SK-N-SH (cell line): ENCODE results near the gene DNASE1L3. TPM values are rescaled to one million over a fixed set of nuclear protein-coding genes. Genes with fewer than 3 reads are reported as not detected.

Experiments
- CTCF ChIA-PET: fragments of 300-600, 350-600 bp; formaldehyde crosslinking; extraction: SDS; loops from one replicate; lab custom pipeline; 2021; lab: Yijun Ruan, JAX
- POLR2A ChIA-PET: fragments of 350-600 bp; sonication (Branson Sonifier 250); formaldehyde crosslinking; extraction: SDS; loops from one replicate; lab custom pipeline; 2020; ENCODE audit warnings: antibody characterized with exemption, inconsistent platforms; lab: Yijun Ruan, JAX
- DNase-seq: peaks from one replicate; pipeline ENCODE4 v3.0.0; 2012
- H2AFZ ChIP-seq: fragments of 200-600 bp; sonication (generic); 2 replicates; pipeline ENCODE4 v1.8.1; 2016; ENCODE audit warnings: antibody characterized with exemption, mild to moderate bottlenecking, low read depth
- H3F3A ChIP-seq: fragments of 200-600 bp; sonication (generic); replicated peaks from 2 replicates; pipeline ENCODE3; 2016; ENCODE audit warnings: antibody characterized with exemption, mild to moderate bottlenecking; ENCODE audit not compliant: insufficient read depth
- H3K27ac ChIP-seq, 2 experiments: fragments of 200-500 bp in 1 of 2; fragments of 200-600 bp in 1 of 2; sonication (Bioruptor generic) in 1 of 2; sonication (generic), shearing (Covaris generic) in 1 of 2; 2 replicates each; pipeline versions ENCODE4 v1.5.1 to v1.6.1; 2014 to 2016; ENCODE audit warnings: low read depth in 2 of 2, inconsistent platforms in 1 of 2, low read length in 1 of 2, mild to moderate bottlenecking in 1 of 2, mixed read lengths in 1 of 2
- H3K27me3 ChIP-seq: fragments of 200-600 bp; sonication (generic), shearing (Covaris generic); 2 replicates; pipeline ENCODE4 v1.6.1; 2016; ENCODE audit warnings: mixed run types; ENCODE audit not compliant: insufficient read depth
- H3K36me3 ChIP-seq, 2 experiments: fragments of 200-500 bp in 1 of 2; fragments of 200-600 bp in 1 of 2; sonication (Bioruptor generic) in 1 of 2; sonication (generic) in 1 of 2; replicated peaks in 1 of 2; 2 replicates each; pipeline versions ENCODE3 to v1.5.1; 2014 to 2016; ENCODE audit warnings: low read length in 1 of 2, mild to moderate bottlenecking in 1 of 2; ENCODE audit not compliant: insufficient read depth in 2 of 2, control insufficient read depth in 1 of 2
- H3K4me1 ChIP-seq, 2 experiments: fragments of 200-500 bp in 1 of 2; fragments of 200-600 bp in 1 of 2; sonication (Bioruptor generic) in 1 of 2; sonication (generic), shearing (Covaris generic) in 1 of 2; 2 replicates each; pipeline versions ENCODE4 v1.5.1 to v1.6.1; 2014 to 2016; ENCODE audit warnings: low read depth in 1 of 2, low read length in 1 of 2, mixed run types in 1 of 2; ENCODE audit not compliant: insufficient read depth in 2 of 2, control insufficient read depth in 1 of 2
- H3K4me2 ChIP-seq: fragments of 200-600 bp; sonication (generic), shearing (Covaris generic); 2 replicates; pipeline ENCODE4 v1.6.1; 2017; ENCODE audit warnings: mixed run types
- H3K4me3 ChIP-seq, 2 experiments: fragments of 200-500 bp in 1 of 2; fragments of 200-600 bp in 1 of 2; sonication (Bioruptor generic) in 1 of 2; sonication (generic), shearing (Covaris generic) in 1 of 2; 2 replicates each; pipeline versions ENCODE4 v1.5.1 to v1.8.1; 2014 to 2016; ENCODE audit warnings: low read depth in 2 of 2, inconsistent platforms in 1 of 2, low read length in 1 of 2, mild to moderate bottlenecking in 1 of 2, mixed read lengths in 1 of 2, moderate library complexity in 1 of 2
- H3K79me2 ChIP-seq: fragments of 200-600 bp; sonication (generic); 2 replicates; pipeline ENCODE4 v1.8.1; 2017; ENCODE audit warnings: mild to moderate bottlenecking; ENCODE audit not compliant: insufficient read depth
- H3K9ac ChIP-seq: fragments of 200-600 bp; sonication (generic); 2 replicates; pipeline ENCODE4 v1.6.1; 2017; ENCODE audit warnings: mixed run types
- H3K9me2 ChIP-seq: fragments of 200-600 bp; sonication (generic); 2 replicates; pipeline ENCODE4 v1.6.1; 2017; ENCODE audit warnings: mixed run types
- H3K9me3 ChIP-seq: fragments of 200-600 bp; sonication (generic); 2 replicates; pipeline ENCODE4 v1.6.1; 2017; ENCODE audit warnings: mixed run types, mild to moderate bottlenecking, moderate library complexity
- H4K20me1 ChIP-seq: fragments of 200-600 bp; sonication (generic); 2 replicates; pipeline ENCODE4 v1.6.1; 2017; ENCODE audit warnings: mild to moderate bottlenecking, mixed run types; ENCODE audit not compliant: insufficient read depth
- ELF1 ChIP-seq: IDR thresholded peaks from 2 replicates; pipeline ENCODE4 v1.4.0; 2012
- EP300 ChIP-seq, 2 experiments: IDR thresholded peaks; 2 replicates each; pipeline versions ENCODE4 v1.4.0 to v1.6.1; 2012; ENCODE audit warnings: borderline replicate concordance in 1 of 2, low read depth in 1 of 2, low read length in 1 of 2
- EZH2phosphoT487 ChIP-seq: fragments of 200-600 bp; sonication (generic); IDR thresholded peaks from 2 replicates; pipeline ENCODE4 v1.6.1; 2017; ENCODE audit warnings: low read depth, mixed run types, mild to moderate bottlenecking, antibody characterized with exemption, moderate library complexity, borderline replicate concordance
- FOSL2 ChIP-seq: IDR thresholded peaks from 2 replicates; pipeline ENCODE4 v1.4.0; 2012; ENCODE audit warnings: low read depth, mild to moderate bottlenecking, moderate library complexity, borderline replicate concordance
- FOXM1 ChIP-seq: IDR thresholded peaks from 2 replicates; pipeline ENCODE4 v1.4.0; 2012; ENCODE audit warnings: low read depth, mild to moderate bottlenecking
- IRF3 ChIP-seq: fragments of 150-350 bp; IDR thresholded peaks from 2 replicates; pipeline ENCODE4 v1.6.1; 2016; ENCODE audit warnings: mild to moderate bottlenecking, low read depth, low read length
- MEF2A ChIP-seq: IDR thresholded peaks from 2 replicates; pipeline ENCODE4 v1.4.0; 2012; ENCODE audit warnings: low read depth, borderline replicate concordance
- REST ChIP-seq: IDR thresholded peaks from 2 replicates; pipeline ENCODE4 v1.6.1; 2012; ENCODE audit warnings: mild to moderate bottlenecking, low read depth, low read length, moderate library complexity
- RFX5 ChIP-seq: IDR thresholded peaks from 2 replicates; pipeline ENCODE4 v1.6.1; 2012; ENCODE audit warnings: mild to moderate bottlenecking, improper control_type of control experiment, low read length
- RXRA ChIP-seq: IDR thresholded peaks from 2 replicates; pipeline ENCODE4 v1.4.0; 2012; ENCODE audit warnings: low read depth, mild to moderate bottlenecking, borderline replicate concordance
- ZBTB33 ChIP-seq: IDR thresholded peaks from 2 replicates; pipeline ENCODE4 v1.4.0; 2012; ENCODE audit warnings: low read depth, borderline replicate concordance
- WGBS: methylation state at CpG from one replicate; pipeline ENCODE4 v1.1.6; 2017; ENCODE audit warnings: low lambda C conversion rate; 5-methylcytosine and 5-hydroxymethylcytosine counted together
- polyA plus RNA-seq, 3 experiments: library from polyadenylated mRNA; depleted of rRNA; stranded (reverse); fragments of >200 nt; gene quantifications; 2 replicates each; pipeline ENCODE4 v1.2.3, GENCODE V29; 2012

Gene DNASE1L3
- polyA plus RNA-seq, 1 of the 3 experiments (the other 2 are of a cell fraction), result not detected

- ChIA-PET CTCF (no interaction called here), POLR2A (no interaction called here)
- no peak overlapping the region for H3K4me3 ChIP-seq
- WGBS, result 92% methylated on average over 3 of the region's 9 CpGs
- H3K27ac ChIP-seq, result no peak overlapping the region
- H3K9me3 ChIP-seq, result no peaks in the 10 kb centered on the region
- H3K9me2 ChIP-seq, result no peaks in the 10 kb centered on the region
- H3K9ac ChIP-seq, result no peak overlapping the region
- DNase-seq, result no peak
- no peak overlapping the region for H3K4me2 ChIP-seq
- H2AFZ ChIP-seq, result no peak overlapping the region
- H3K36me3 ChIP-seq, result peaks cover 24 to 55% of the 10 kb centered on the region in 2 experiments
- peaks cover 0 to 14% of the 10 kb centered on the region in 2 experiments; a peak in 1 of 4 replicates for H3K4me1 ChIP-seq
- TF ChIP-seq REST (no peak), RFX5 (no peak), ELF1 (no peak), ZBTB33 (no peak), EP300 (IDR thresholded peaks at IDR 0.05; ENCODE audit: borderline replicate concordance in 1 of 2, low read depth in 1 of 2, low read length in 1 of 2) (no peak)
- no peaks in the 10 kb centered on the region for H3K27me3 ChIP-seq
- H3F3A ChIP-seq, result peaks cover 2% of the 10 kb centered on the region
- H3K79me2 ChIP-seq, result no peaks in the 10 kb centered on the region; the same call in 1 of the 2 replicates
- H4K20me1 ChIP-seq, result no peaks in the 10 kb centered on the region
These were observed 41.4 kb downstream of the DNASE1L3 start for GRCh38 chr3:58169371-58169770.

GRCh38 chr3:58168498-58168897 lies 42.3 kb downstream of the DNASE1L3 start:
- no peaks in the 10 kb centered on the region for H3K27me3 ChIP-seq
- H3K36me3 ChIP-seq, result peaks cover 30 to 58% of the 10 kb centered on the region in 2 experiments
- no peak overlapping the region for H2AFZ ChIP-seq
- H3K79me2 ChIP-seq, result no peaks in the 10 kb centered on the region; the same call in 1 of the 2 replicates
- TF ChIP-seq IRF3 (no peak), FOXM1 (no peak), EZH2phosphoT487 (no peak), FOSL2 (no peak), MEF2A (no peak), RXRA (no peak)
- ChIA-PET POLR2A (no interaction called here), CTCF (interaction anchor here (0.8 to 4.5 kb wide), 14 partner anchors 10 to 312 kb away, joined by 3 to 68 read pairs (median 4); partner anchors contain the start of genes FLNB, HTD2 and RPP14)
- H3K4me1 ChIP-seq, result peaks cover 0 to 22% of the 10 kb centered on the region in 2 experiments; a peak in 2 of 4 replicates
- WGBS, result 87% methylated on average over 7 of the region's 7 CpGs
- H3K9ac ChIP-seq, result no peak overlapping the region
- H3K4me2 ChIP-seq, result no peak overlapping the region
- no peak overlapping the region for H3K4me3 ChIP-seq
- H3K27ac ChIP-seq, result no peak overlapping the region
- no peaks in the 10 kb centered on the region for H3K9me3 ChIP-seq
- H3F3A ChIP-seq, result no peaks in the 10 kb centered on the region
- no peaks in the 10 kb centered on the region for H4K20me1 ChIP-seq
- H3K9me2 ChIP-seq, result no peaks in the 10 kb centered on the region
- DNase-seq, result no peak
